HG03575 (cell line): ENCODE data around the gene HMBS.
"Not testable (repeated sequence)": the region's sequence is repeated elsewhere in the genome, so short reads cannot be mapped to it uniquely, and the experiment has no call there.

ENCODE experiments used
- ATAC-seq: cut with Tn5 transposase; IDR thresholded peaks from one replicate; pipeline ENCODE4 v1.9.1; 2021; ENCODE audit not compliant: unreplicated experiment, insufficient number of reproducible peaks, low FRiP score; ENCODE audit errors: extremely low read depth

Gene HMBS

GRCh38 chr11:119095066-119095880, 10.6 kb downstream of the HMBS start:
- peak; percentile 33 for ATAC-seq

- no peak for ATAC-seq
Measured at GRCh38 chr11:119099711-119100110, 15.0 kb downstream of the HMBS start.

- ATAC-seq, result no peak
Measured at GRCh38 chr11:119100246-119100970, 15.7 kb downstream of the HMBS start.

- no peak for ATAC-seq
Measured at GRCh38 chr11:119100994-119101758, 16.5 kb downstream of the HMBS start.

GRCh38 chr11:119101759-119102423, 17.2 kb downstream of the HMBS start, which contains the start of gene DPAGT1:
TSS of gene DPAGT1 (minus strand) at chr11:119101853. CDS start at chr11:119101655, 198 bp downstream.
- no peak for ATAC-seq

GRCh38 chr11:119103161-119103664, 18.5 kb downstream of the HMBS start:
- ATAC-seq, result not testable (repeated sequence)

- no peak for ATAC-seq
Measured at GRCh38 chr11:119103793-119104192, 19.1 kb downstream of the HMBS start.

GRCh38 chr11:119106564-119107537, 22.2 kb downstream of the HMBS start, which contains the start of gene C2CD2L:
TSS of gene C2CD2L (plus strand) at chr11:119107344. CDS start at chr11:119107742, 398 bp downstream.
- ATAC-seq, result no peak

- no peak for ATAC-seq
Measured at GRCh38 chr11:119107538-119108145, 23.0 kb downstream of the HMBS start.

GRCh38 chr11:119108146-119108856, 23.6 kb downstream of the HMBS start:
- no peak for ATAC-seq

GRCh38 chr11:119108857-119109221, 24.2 kb downstream of the HMBS start:
- no peak for ATAC-seq

- ATAC-seq, result no peak
Measured at GRCh38 chr11:119109843-119110242, 25.2 kb downstream of the HMBS start.

GRCh38 chr11:119110439-119110838, 25.8 kb downstream of the HMBS start:
- ATAC-seq, result no peak

- ATAC-seq, result no peak
Measured at GRCh38 chr11:119111361-119111925, 26.8 kb downstream of the HMBS start.

- ATAC-seq, result no peak
Measured at GRCh38 chr11:119112314-119113020, 27.8 kb downstream of the HMBS start.

GRCh38 chr11:119113716-119114115, 29.0 kb downstream of the HMBS start:
- no peak for ATAC-seq
